HG02798 (cell line): ENCODE data around the gene CRYGN.

ENCODE experiments used
- ATAC-seq: cut with Tn5 transposase; IDR thresholded peaks from one replicate; pipeline ENCODE4 v1.9.1; 2021; ENCODE audit warnings: mild to moderate bottlenecking; ENCODE audit not compliant: unreplicated experiment, poor library complexity

The CRYGN gene, protein sequence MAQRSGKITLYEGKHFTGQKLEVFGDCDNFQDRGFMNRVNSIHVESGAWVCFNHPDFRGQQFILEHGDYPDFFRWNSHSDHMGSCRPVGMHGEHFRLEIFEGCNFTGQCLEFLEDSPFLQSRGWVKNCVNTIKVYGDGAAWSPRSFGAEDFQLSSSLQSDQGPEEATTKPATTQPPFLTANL

DNA sequence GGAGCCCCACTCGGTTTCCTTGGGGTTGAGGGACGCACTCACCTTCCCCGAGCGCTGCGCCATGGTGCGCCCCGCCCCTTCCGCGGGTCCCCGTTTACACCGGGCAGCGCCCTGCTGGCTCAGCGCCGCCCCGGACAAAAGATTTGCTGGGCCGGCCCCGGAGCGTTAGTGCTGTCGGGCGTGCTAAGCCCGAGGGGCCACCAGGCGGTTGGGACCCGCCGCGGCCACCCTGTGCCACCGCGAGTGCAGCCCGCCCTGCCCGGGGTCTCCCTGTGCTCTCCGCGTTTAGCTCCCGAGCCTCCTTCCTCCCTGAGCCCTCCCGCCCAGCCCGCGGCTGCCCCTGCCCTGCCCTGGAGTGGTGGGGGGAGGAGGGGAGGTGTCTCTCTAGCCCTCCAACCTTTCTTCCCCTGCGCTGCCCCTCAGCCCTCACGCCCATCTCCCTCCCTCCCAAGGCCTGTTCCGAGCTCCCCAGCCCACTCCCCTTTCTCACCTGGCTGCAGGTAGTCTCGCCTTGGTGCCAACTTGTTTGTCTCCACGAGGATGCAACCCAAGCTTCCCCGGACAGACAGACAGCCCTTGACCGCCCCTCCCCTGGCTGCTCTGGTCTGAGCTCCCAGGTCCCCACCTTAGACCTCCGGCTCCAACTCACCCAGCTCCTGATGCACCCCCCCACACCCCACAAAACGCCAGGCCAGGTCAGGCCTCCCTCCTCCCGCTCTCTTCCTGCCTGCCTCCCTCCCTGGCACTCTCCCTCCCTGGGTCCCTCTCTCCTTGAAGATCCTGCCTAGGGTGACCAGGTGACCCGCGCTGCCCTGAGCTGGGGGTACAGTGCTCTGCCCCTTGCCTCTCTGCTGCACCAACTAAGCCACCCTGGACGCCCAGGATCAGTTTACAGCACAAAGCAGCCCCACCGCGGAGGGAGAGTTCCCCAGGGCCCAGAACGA lies at the start of gene CRYGN:
Gene CRYGN (minus strand): TSS at position 287 of the 944 bp plus-strand sequence. CDS start 224 bp downstream, at position 63.
- ATAC-seq: no peak

GRCh38 chr7:151489498-151489897 lies 49.6 kb upstream of the CRYGN start:
- no peak for ATAC-seq

DNA sequence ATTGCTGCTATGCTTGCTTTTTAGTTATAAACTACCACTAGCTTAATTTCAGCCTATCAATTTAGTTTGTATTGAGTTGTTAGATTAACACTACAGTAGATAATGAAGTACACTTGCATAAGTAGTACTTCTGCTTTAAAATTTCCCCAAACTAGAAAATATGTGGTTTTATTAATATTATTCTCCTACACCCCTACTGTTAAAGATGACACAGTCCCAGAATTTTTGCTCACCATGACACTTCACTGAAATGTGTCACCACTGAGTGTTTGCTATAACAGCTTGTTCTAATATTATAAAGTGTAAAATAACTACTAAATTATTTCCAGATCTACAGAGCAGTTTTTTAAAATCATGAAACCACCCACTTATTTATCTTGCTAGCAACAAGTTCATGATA lies 48.2 kb upstream of the CRYGN start:
- ATAC-seq: no peak

GRCh38 chr7:151487228-151487627 lies 47.3 kb upstream of the CRYGN start:
- ATAC-seq: no peak

- ATAC-seq: no peak
Observed at GRCh38 chr7:151486074-151486473, 46.1 kb upstream of the CRYGN start.

DNA sequence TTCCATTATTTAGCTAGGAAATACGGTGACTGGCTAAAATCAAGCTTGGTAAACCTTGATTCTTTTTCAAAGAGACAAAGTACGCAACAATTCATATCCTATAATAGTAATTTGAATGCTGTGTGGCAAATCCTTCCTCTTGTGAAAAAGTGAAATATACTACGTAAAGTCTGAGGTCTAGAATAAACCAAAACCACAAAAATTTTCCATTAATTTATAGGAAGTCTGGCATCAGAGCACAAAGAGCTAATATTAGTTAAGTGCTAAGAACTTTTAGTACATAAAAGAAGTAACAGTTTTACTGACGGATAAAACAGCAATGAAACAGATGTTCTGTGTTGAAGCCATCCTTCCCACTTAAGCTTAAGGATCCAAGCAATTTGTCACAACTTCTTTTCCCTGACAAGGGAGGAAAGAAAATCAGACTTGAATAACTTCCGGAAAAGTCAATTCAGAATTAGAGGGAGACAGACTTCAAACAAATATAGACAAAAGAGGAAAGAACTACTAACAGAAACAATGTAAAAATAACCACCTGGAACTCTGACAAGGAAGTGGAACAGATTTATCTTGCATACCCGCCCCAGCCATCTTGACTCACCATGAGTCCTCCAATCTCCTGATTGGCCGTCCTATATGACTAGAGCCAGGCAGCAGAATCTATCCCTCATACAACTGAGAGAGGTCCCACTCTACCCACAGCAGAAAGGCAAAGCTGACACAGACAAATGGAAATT lies 45.2 kb upstream of the CRYGN start:
- ATAC-seq: no peak

DNA sequence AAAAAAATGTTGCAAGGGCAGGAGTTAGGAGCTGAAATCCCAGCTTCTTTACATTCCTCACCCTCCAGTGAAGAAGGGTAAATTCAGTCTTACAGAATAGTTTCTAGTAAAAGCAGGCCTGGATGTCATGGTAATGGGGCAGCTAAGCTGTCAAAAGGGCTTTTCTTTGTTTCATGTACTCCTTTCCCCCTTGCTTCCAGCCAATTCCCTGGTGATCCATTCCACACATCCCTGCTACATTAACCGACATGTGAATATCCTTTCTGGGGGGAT lies 43.7 kb upstream of the CRYGN start:
- no peak for ATAC-seq

DNA sequence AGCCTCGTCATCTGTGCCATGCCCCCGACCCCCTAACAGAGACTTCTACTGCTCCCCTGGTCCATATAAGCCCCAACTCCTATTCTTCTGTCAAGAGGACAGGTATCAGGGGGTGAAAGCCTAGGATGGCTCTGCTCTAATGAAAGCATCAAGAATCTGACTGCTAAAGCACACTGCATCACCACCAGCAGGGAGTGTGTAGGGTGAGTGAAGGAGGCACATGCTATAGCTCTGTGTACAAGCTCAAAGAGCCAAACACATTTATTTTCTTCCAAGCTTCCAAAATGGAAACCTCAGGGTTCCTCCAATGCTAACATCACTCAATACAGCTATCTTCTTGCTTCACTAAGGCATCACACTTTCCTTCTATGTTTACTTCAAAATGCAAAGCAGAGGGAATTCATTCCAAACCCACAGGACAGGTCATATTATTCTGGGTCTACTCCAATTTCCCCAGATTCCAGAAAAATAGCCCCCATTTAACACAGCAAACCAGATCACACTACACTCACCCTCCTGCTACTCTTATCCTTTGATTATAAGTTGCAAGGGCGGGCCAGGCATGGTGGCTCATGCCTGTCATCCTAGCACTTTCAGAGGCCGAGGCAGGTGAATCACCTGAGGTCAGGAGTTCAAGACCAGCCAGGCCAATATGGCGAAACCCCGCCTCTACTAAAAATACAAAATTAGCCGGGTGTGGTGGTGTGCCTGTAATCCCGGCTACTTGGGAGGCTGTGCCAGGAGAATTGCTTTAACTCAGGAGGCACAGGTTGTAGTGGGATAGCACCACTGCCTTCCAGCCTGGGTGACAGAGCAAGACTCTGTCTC lies 43.2 kb upstream of the CRYGN start:
- ATAC-seq: no peak

GRCh38 chr7:151481650-151482505 lies 41.9 kb upstream of the CRYGN start:
- ATAC-seq: no peak

DNA sequence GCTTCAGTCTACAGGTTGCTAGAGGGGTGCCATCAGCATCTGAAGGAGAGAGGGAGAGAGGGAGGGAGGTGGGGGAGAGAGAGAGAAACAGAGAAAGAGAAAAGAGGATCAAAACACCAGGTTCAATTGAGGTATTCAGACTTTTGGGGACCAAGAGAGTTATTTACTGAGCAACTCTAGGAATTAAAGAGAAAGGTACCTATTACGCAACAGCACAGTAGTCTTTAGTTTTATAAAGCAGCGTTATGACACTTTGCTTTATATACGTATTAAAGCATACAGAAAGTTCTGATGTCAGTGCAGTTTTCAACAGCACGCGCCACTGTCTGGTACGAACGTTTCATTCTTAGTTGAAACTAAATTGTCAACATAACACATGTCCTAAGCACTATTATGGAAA lies 37.9 kb upstream of the CRYGN start:
- ATAC-seq: no peak

DNA sequence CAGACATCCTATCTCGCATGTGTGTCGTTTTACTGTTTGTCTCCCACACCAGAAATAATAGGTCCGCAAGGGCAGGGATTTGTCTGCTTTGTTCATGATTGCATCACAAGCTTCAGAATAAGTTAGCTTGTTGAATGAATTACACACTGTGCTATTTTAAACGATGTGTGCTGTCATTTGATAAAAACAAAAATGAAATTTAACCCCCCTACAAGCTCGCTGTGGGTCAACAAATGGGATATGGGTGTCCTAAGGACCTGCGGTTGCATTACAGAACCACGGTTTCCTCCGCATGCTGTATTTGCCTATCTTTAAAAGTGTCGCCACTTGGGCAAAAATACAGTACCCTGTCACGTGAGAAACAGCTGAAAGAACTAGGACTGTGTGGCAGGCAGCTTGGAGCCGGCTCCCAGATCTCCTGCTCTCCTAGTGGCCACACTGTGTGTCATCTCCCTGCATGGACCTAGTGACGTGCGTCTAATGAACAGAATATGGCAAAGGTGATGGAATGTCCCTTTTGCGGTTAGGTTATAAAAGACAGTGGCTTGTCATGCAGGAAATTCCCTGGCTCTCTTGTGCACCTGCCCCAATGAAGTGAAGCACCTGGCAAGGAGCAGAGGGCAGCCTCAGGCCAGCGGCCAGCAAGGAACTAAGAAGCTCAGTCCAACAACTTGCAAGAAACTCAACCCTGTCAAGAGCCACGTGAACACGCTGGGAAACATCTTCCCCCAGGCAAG lies 32.9 kb upstream of the CRYGN start:
- ATAC-seq: peak; percentile 50

DNA sequence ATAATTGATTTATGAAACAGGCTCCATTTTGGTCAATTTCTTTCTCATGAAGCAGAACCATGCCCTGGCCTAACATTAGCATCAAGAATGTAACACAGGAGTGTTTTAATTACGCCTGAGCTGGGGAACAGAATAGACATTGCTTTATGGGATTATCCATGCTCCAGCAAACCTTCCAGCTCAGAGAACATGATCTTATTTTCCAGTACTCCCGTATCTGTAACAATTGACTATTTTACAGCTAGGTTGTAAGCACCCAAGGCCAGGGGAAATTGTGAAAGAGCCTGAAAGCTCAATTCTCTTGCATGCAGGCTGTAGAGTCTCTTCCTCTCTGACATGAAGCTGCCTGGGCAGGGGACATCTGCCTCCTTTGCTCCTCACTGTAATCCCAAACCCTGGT lies 30.8 kb upstream of the CRYGN start:
- no peak for ATAC-seq

- no peak for ATAC-seq
Observed at GRCh38 chr7:151469281-151469680, 29.3 kb upstream of the CRYGN start.

- no peak for ATAC-seq
Observed at GRCh38 chr7:151468217-151469018, 28.5 kb upstream of the CRYGN start.

DNA sequence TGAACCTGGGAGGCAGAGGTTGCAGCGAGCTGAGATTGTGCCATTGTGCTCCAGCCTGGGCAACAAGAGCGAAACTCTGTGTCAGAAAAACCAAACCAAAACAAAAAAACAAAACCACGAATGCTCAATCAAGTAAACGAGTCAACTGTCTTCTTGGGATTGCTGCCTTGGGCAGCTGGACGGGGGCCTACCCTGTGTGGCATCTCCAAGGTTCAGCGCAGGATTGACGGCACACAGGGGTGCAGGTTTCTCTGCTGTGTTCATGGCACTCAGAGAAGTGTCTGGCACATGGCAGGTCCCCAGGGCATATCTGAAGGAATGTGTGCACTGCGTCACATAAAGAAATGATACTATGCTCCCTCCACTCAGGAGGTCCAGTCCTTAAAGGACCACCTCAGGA lies 25.2 kb upstream of the CRYGN start:
- ATAC-seq: no peak

DNA sequence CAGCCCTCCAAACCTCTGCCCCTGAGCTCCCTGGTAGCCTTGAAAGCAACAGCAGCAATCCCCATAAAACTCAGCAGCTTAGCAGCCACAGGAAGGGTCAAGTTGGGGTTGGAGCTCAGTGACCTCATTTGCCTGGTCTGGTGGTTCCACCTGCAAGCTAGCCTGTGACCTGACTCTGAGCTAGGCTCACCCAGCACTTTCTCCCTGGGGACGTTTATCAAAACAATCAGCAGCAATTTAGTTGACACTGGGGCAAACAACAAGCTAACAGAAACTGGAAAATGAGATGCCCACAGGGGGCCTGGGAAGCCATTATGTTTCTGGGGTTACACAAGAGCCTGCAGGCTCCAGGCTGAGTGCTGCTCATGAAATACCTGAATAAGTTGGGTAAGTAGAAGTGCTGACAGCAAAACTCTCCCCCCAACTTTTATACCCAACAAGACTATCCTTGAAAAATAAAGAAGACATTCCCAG lies 22.4 kb upstream of the CRYGN start:
- no peak for ATAC-seq

DNA sequence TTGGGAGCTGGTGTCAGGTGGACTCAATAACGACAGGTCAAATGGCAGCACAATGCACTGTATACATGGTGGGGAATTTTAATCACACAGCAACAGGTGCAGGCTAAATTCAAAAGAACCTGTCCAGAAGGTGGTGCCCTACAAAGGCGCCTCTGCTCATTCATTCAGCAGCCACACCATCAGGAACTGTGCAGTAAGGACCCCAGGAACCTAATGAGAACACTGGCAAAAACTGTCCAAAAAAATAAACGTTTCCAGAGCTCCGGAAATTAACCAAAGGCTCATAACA lies 21.9 kb upstream of the CRYGN start:
- no peak for ATAC-seq
